Body of pancreas (tissue), 4 donors: ENCODE data around the gene SLC4A1AP. TPM values are rescaled to one million over a fixed set of nuclear protein-coding genes. Genes with fewer than 3 reads are reported as not detected.

ENCODE experiments used
- ATAC-seq: fragments of 150-250 bp; one replicate; pipeline ENCODE4 v1.9.1; 2016
- DNase-seq, 4 donors: peaks; one replicate each; pipeline ENCODE4 v3.0.0-alpha.2; 2019
- H3K27ac ChIP-seq, 4 donors: fragments of 200-600 bp; sonication (generic); 1 replicate in 3 of 4; 2 replicates in 1 of 4; pipeline versions ENCODE4 v1.5.1 to v1.6.1; 2016 to 2019; ENCODE audit warnings: mild to moderate bottlenecking in 1 of 4, mixed read lengths in 1 of 4, moderate library complexity in 1 of 4
- H3K27me3 ChIP-seq, 2 donors: fragments of 200-600 bp; sonication (generic); one replicate each; pipeline ENCODE4 v1.6.0; 2016; ENCODE audit warnings: mild to moderate bottlenecking in 1 of 2
- H3K36me3 ChIP-seq, 2 donors: fragments of 200-600 bp; sonication (generic); replicated peaks in 1 of 2; 2 replicates each; pipeline ENCODE4 v1.5.1; 2016; ENCODE audit warnings: low read depth in 2 of 2; ENCODE audit not compliant: insufficient read depth in 1 of 2
- H3K4me1 ChIP-seq: fragments of 200-600 bp; sonication (generic); one replicate; pipeline ENCODE4 v1.6.0; 2016
- H3K4me3 ChIP-seq, 2 donors: fragments of 200-600 bp; sonication (generic); 1 replicate in 1 of 2; 2 replicates in 1 of 2; pipeline ENCODE4 v1.5.1; 2016 to 2019
- H3K9me3 ChIP-seq, 3 donors: fragments of 200-600 bp; sonication (generic); 1 replicate in 2 of 3; 2 replicates in 1 of 3; pipeline ENCODE4 v1.5.1; 2016
- CTCF ChIP-seq, 7 experiments: fragments of 450-650 bp in 4 of 7; fragments of 200-600 bp in 3 of 7; sonication (generic) in 3 of 7; IDR thresholded peaks; one replicate each; pipeline ENCODE4 v1.5.1; 2016 to 2019; ENCODE audit warnings: antibody characterized with exemption in 7 of 7
- POLR2A ChIP-seq, 3 donors: fragments of 450-650 bp; IDR thresholded peaks; one replicate each; pipeline ENCODE4 v1.6.1; 2016; ENCODE audit warnings: antibody characterized with exemption in 3 of 3, mild to moderate bottlenecking in 2 of 3
- WGBS, 2 donors: methylation state at CpG; one replicate each; pipeline ENCODE4 v1.1.5; 2017; 5-methylcytosine and 5-hydroxymethylcytosine counted together
- intact Hi-C: fragments of 100-400 bp; cut with DNase I; formaldehyde crosslinking; loops from one replicate; pipeline ENCODE4 v1.15.1; 2023
- total RNA-seq, 2 donors: library from RNA; depleted of rRNA; stranded (reverse); fragments of >200 nt; gene quantifications; one replicate each; pipeline ENCODE4 v1.1.0, GENCODE V29; 2016

The SLC4A1AP gene
- total RNA-seq, 2 donors from 2014 or later = 15.6 to 22.4 TPM

GRCh38 chr2:27721335-27721734 is 57.6 kb downstream of the SLC4A1AP start:
- intact Hi-C loops = no loop called here
- Histone ChIP-seq H3K27ac (no peak overlapping the region), H3K4me3 (no peak overlapping the region), H3K36me3 (no peaks in the 10 kb centered on the region), H3K9me3 (no peaks in the 10 kb centered on the region), H3K27me3 (no peaks in the 10 kb centered on the region), H3K4me1 (peaks cover 5% of the 10 kb centered on the region)
- no peak for TF ChIP-seq POLR2A (IDR thresholded peaks at IDR 0.05)
- TF ChIP-seq CTCF (IDR thresholded peaks at IDR 0.05) = no peak
- no peak for ATAC-seq
- no peak for DNase-seq
- 68 to 75% methylated on average over 8 of the region's 8 CpGs for WGBS, 2 donors

GRCh38 chr2:27721884-27722485 is 58.3 kb downstream of the SLC4A1AP start:
- Histone ChIP-seq H3K4me3 (no peak overlapping the region), H3K36me3 (no peaks in the 10 kb centered on the region), H3K27ac (no peak overlapping the region), H3K9me3 (no peaks in the 10 kb centered on the region), H3K4me1 (peaks cover 5% of the 10 kb centered on the region), H3K27me3 (no peaks in the 10 kb centered on the region)
- no peak for ATAC-seq
- 54 to 61% methylated on average over 2 of the region's 2 CpGs for WGBS, 2 donors
- no peak for DNase-seq
- intact Hi-C loops = no loop called here
- TF ChIP-seq CTCF (IDR thresholded peaks at IDR 0.05) = no peak
- TF ChIP-seq POLR2A (IDR thresholded peaks at IDR 0.05) = no peak

DNA sequence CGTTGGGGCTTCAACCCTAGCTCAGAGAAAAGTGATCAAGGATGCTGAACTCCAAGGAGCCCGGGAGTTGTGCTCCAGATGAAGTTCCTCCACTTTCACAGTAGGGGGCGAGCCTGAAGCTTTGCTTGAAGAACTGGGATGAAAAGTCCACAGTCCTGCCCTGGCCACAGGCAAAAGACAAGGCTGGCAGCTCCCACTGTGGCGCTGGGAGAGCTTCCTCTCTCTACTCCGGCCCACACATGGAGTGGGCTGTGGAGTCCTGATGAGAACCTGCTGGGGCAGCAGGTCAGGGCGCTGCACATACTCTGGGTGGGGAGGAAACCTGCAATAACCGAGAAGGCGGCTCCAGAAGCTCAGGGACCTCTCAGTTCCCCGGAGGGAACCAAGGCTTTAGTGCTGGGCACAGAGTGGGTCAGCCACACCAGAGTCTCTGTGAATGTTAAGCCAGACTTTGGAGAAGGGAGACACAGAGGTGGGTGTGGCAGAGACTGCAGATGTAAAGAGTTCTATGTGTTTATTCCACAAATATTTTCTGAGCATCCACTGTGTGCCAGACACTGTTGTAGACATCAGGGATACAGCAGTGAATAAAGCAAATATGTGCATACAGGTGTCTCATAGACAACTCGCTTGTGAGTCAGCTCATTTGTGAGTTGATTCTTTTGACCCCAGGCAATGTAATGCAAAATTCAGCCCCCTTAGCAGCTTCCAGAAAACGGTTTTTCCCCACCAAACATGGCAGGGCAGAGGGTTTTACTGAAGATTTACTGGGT is 59.9 kb downstream of the SLC4A1AP start:
- no peak overlapping the region for H3K4me3 ChIP-seq
- H3K4me1 ChIP-seq = peaks cover 5% of the 10 kb centered on the region
- WGBS, 2 donors = 31 to 62% methylated on average over 7 to 11 of the region's 11 CpGs
- no peak for TF ChIP-seq POLR2A (IDR thresholded peaks at IDR 0.05)
- TF ChIP-seq CTCF (IDR thresholded peaks at IDR 0.05) = peak; percentile 71 to 89 (median 87)
- intact Hi-C loops = no loop called here
- H3K36me3 ChIP-seq = no peaks in the 10 kb centered on the region
- H3K27me3 ChIP-seq = no peaks in the 10 kb centered on the region
- H3K27ac ChIP-seq = no peak overlapping the region
- ATAC-seq (peak; percentile 97), DNase-seq (peak; percentile 76 to 86 (median 82))
- no peaks in the 10 kb centered on the region for H3K9me3 ChIP-seq

- Histone ChIP-seq H3K9me3 (no peaks in the 10 kb centered on the region), H3K27me3 (no peaks in the 10 kb centered on the region), H3K4me3 (no peak overlapping the region), H3K27ac (no peak overlapping the region), H3K36me3 (no peaks in the 10 kb centered on the region), H3K4me1 (peaks cover 5% of the 10 kb centered on the region)
- intact Hi-C loops = no loop called here
- ATAC-seq (no peak), DNase-seq (no peak)
- WGBS, 2 donors = 77 to 78% methylated on average over 3 of the region's 3 CpGs
- TF ChIP-seq POLR2A (IDR thresholded peaks at IDR 0.05) (no peak), CTCF (IDR thresholded peaks at IDR 0.05) (no peak)
These were observed 60.5 kb downstream of the SLC4A1AP start for GRCh38 chr2:27724191-27724590.
